ENCODE results near the gene ADM2. TPM values are rescaled to one million over a fixed set of nuclear protein-coding genes. Genes with fewer than 3 reads are reported as not detected.

ADM2 gene
- total RNA-seq, 4 donors from 2014 or later, result 0.53 TPM; not detected in 3

GRCh38 chr22:50469377-50470305 is 11.7 kb upstream of the ADM2 start:
- peak in 1 of 2 donors; percentile 43 for DNase-seq
- in situ Hi-C loops (cut with MboI; ENCODE audit: low sequenced_read_pairs in 4 of 4) (no loop called here), intact Hi-C loops (cut with DNase I; ENCODE audit: low total_unique reads) (no loop called here)
- ATAC-seq, result no peak
- Histone ChIP-seq H3K27me3 (no peaks in the 10 kb centered on the region), H3K27ac (no peak overlapping the region), H3K4me3 (no peak overlapping the region), H3K36me3 (peaks cover 0 to 30% of the 10 kb centered on the region in 2 donors), H3K4me1 (peaks cover 41 to 49% of the 10 kb centered on the region in 2 donors), H3K9me3 (no peaks in the 10 kb centered on the region)
- TF ChIP-seq CTCF (IDR thresholded peaks at IDR 0.05 in 4 of 5, conservative IDR thresholded peaks at IDR 0.05 in 1 of 5), result no peak
- no peak for TF ChIP-seq POLR2A (IDR thresholded peaks at IDR 0.05)

- H3K36me3 ChIP-seq, result peaks cover 0 to 21% of the 10 kb centered on the region in 2 donors
- no peaks in the 10 kb centered on the region for H3K27me3 ChIP-seq
- H3K9me3 ChIP-seq, result no peaks in the 10 kb centered on the region
- DNase-seq (no peak), ATAC-seq (no peak)
- in situ Hi-C loops (cut with MboI; ENCODE audit: low sequenced_read_pairs in 4 of 4) (no loop called here), intact Hi-C loops (cut with DNase I; ENCODE audit: low total_unique reads) (no loop called here)
- no peak overlapping the region for H3K27ac ChIP-seq
- H3K4me1 ChIP-seq, result peaks cover 44 to 53% of the 10 kb centered on the region in 2 donors
- no peak for TF ChIP-seq POLR2A (IDR thresholded peaks at IDR 0.05)
- no peak for TF ChIP-seq CTCF (IDR thresholded peaks at IDR 0.05 in 4 of 5, conservative IDR thresholded peaks at IDR 0.05 in 1 of 5)
- no peak overlapping the region for H3K4me3 ChIP-seq
Observed at GRCh38 chr22:50470491-50470890, 10.9 kb upstream of the ADM2 start.

- Histone ChIP-seq H3K27ac (no peak overlapping the region), H3K4me1 (peaks cover 45 to 54% of the 10 kb centered on the region in 2 donors), H3K36me3 (peaks cover 0 to 13% of the 10 kb centered on the region in 2 donors), H3K27me3 (no peaks in the 10 kb centered on the region), H3K9me3 (no peaks in the 10 kb centered on the region), H3K4me3 (no peak overlapping the region)
- intact Hi-C loops (cut with DNase I; ENCODE audit: low total_unique reads), result no loop called here
- in situ Hi-C loops (cut with MboI; ENCODE audit: low sequenced_read_pairs in 4 of 4), result no loop called here
- DNase-seq (no peak), ATAC-seq (no peak)
- TF ChIP-seq CTCF (IDR thresholded peaks at IDR 0.05 in 4 of 5, conservative IDR thresholded peaks at IDR 0.05 in 1 of 5), result no peak
Observed at GRCh38 chr22:50471197-50471847, 10.0 kb upstream of the ADM2 start.

GRCh38 chr22:50471962-50472361 is 9.4 kb upstream of the ADM2 start:
- H3K9me3 ChIP-seq, result no peaks in the 10 kb centered on the region
- H3K27ac ChIP-seq, result no peak overlapping the region
- intact Hi-C loops (cut with DNase I; ENCODE audit: low total_unique reads) (no loop called here), in situ Hi-C loops (cut with MboI; ENCODE audit: low sequenced_read_pairs in 4 of 4) (no loop called here)
- H3K4me3 ChIP-seq, result no peak overlapping the region
- no peak for ATAC-seq
- no peaks in the 10 kb centered on the region for H3K27me3 ChIP-seq
- peaks cover 0 to 7% of the 10 kb centered on the region in 2 donors for H3K36me3 ChIP-seq
- no peak for DNase-seq
- peaks cover 45 to 54% of the 10 kb centered on the region in 2 donors for H3K4me1 ChIP-seq
- TF ChIP-seq POLR2A (IDR thresholded peaks at IDR 0.05) (no peak), CTCF (IDR thresholded peaks at IDR 0.05 in 4 of 5, conservative IDR thresholded peaks at IDR 0.05 in 1 of 5) (no peak)
